Neural cell (in vitro differentiated cells): ENCODE results near the gene CC2D1A. TPM values are rescaled to one million over a fixed set of nuclear protein-coding genes. Genes with fewer than 3 reads are reported as not detected.

Experiments used
- H2AFZ ChIP-seq: fragments of 200-600, 300-800 bp; sonication (generic), shearing (Covaris generic); 2 replicates; pipeline ENCODE4 v1.6.0; 2014; ENCODE audit warnings: low read depth, mild to moderate bottlenecking, antibody characterized with exemption, low read length, moderate library complexity
- H3F3A ChIP-seq: fragments of 200-600 bp; shearing (Covaris generic); 2 replicates; pipeline ENCODE4 v1.6.1; 2016; ENCODE audit warnings: mild to moderate bottlenecking, moderate library complexity, mixed read lengths, antibody characterized with exemption, low read length; ENCODE audit not compliant: insufficient read depth, poor library complexity, severe bottlenecking
- H3K27ac ChIP-seq: fragments of 200-600, 300-800 bp; sonication (generic), shearing (Covaris generic); 2 replicates; pipeline ENCODE4 v1.5.1; 2014; ENCODE audit warnings: mild to moderate bottlenecking, low read length, moderate library complexity
- H3K27me3 ChIP-seq: fragments of 300-800, 200-600 bp; sonication (generic), shearing (Covaris generic); 2 replicates; pipeline ENCODE4 v1.6.0; 2014; ENCODE audit warnings: mild to moderate bottlenecking, low read depth, low read length, moderate library complexity; ENCODE audit not compliant: insufficient read depth
- H3K36me3 ChIP-seq: fragments of 300-800, 200-600 bp; sonication (generic), shearing (Covaris generic); 2 replicates; pipeline ENCODE4 v1.5.1; 2014; ENCODE audit warnings: mild to moderate bottlenecking, antibody characterized with exemption, low read length, moderate library complexity; ENCODE audit not compliant: insufficient read depth
- H3K4me2 ChIP-seq: fragments of 300-800, 200-600 bp; sonication (generic), shearing (Covaris generic); 2 replicates; pipeline ENCODE4 v1.6.0; 2014; ENCODE audit warnings: mild to moderate bottlenecking, low read length
- H3K4me3 ChIP-seq: fragments of 300-800, 200-600 bp; sonication (generic), shearing (Covaris generic); 2 replicates; pipeline ENCODE4 v1.5.1; 2014; ENCODE audit warnings: mild to moderate bottlenecking, low read length, moderate library complexity
- H3K79me2 ChIP-seq: fragments of 200-600 bp; shearing (Covaris generic); replicated peaks from 2 replicates; pipeline ENCODE4 v1.6.0; 2014; ENCODE audit warnings: mild to moderate bottlenecking, low read length, moderate library complexity; ENCODE audit not compliant: insufficient read depth
- H3K9ac ChIP-seq: fragments of 300-800, 200-600 bp; sonication (generic), shearing (Covaris generic); 2 replicates; pipeline ENCODE4 v1.6.1; 2016; ENCODE audit warnings: mild to moderate bottlenecking, low read length, mixed read lengths
- H3K9me2 ChIP-seq: fragments of 200-600 bp; shearing (Covaris generic); 2 replicates; pipeline ENCODE4 v1.6.1; 2016; ENCODE audit warnings: mild to moderate bottlenecking, low read length, mixed read lengths; ENCODE audit not compliant: insufficient read depth
- H3K9me3 ChIP-seq: fragments of 200-600, 300-800 bp; sonication (generic), shearing (Covaris generic); 2 replicates; pipeline ENCODE4 v1.6.1; 2016; ENCODE audit warnings: mild to moderate bottlenecking, mixed run types, low read length, moderate library complexity, mixed read lengths
- H4K20me1 ChIP-seq: fragments of 200-600 bp; shearing (Covaris generic); 2 replicates; pipeline ENCODE4 v1.6.1; 2016; ENCODE audit warnings: mild to moderate bottlenecking, mixed run types; ENCODE audit not compliant: insufficient read depth
- EP300 ChIP-seq: fragments of 450-650 bp; conservative IDR thresholded peaks from 2 replicates; pipeline ENCODE4 v1.6.1; 2014; ENCODE audit warnings: antibody characterized with exemption, mild to moderate bottlenecking, moderate library complexity; ENCODE audit not compliant: poor library complexity, severe bottlenecking
- EZH2 ChIP-seq: fragments of 200-600, 300-800 bp; shearing (Covaris generic), sonication (generic); IDR thresholded peaks from 2 replicates; pipeline ENCODE4 v1.6.1; 2014; ENCODE audit warnings: antibody characterized with exemption, low read length, borderline replicate concordance, mild to moderate bottlenecking; ENCODE audit not compliant: insufficient read depth, poor library complexity, severe bottlenecking
- MXI1 ChIP-seq: fragments of 450-650 bp; conservative IDR thresholded peaks from 2 replicates; pipeline ENCODE4 v1.6.1; 2014; ENCODE audit warnings: antibody characterized with exemption, mild to moderate bottlenecking; ENCODE audit not compliant: poor library complexity, severe bottlenecking
- POLR2AphosphoS5 ChIP-seq: IDR thresholded peaks from 2 replicates; pipeline ENCODE4 v1.6.1; 2012
- RAD21 ChIP-seq: fragments of 450-650 bp; conservative IDR thresholded peaks from 2 replicates; pipeline ENCODE4 v1.6.1; 2014; ENCODE audit warnings: antibody characterized with exemption, mild to moderate bottlenecking, moderate library complexity
- SMC3 ChIP-seq: fragments of 450-650 bp; conservative IDR thresholded peaks from 2 replicates; pipeline ENCODE4 v1.6.1; 2014; ENCODE audit warnings: antibody characterized with exemption, mild to moderate bottlenecking, moderate library complexity; ENCODE audit not compliant: poor library complexity
- TAF1 ChIP-seq: IDR thresholded peaks from 2 replicates; pipeline ENCODE4 v1.6.1; 2012; ENCODE audit warnings: low read depth
- polyA plus RNA-seq: library from polyadenylated mRNA; depleted of rRNA; stranded (reverse); fragments of >200 nt; gene quantifications from 2 replicates; pipeline ENCODE4 v1.2.3, GENCODE V29; 2014
- TF ChIP-seq, protein P1 (sequence below): IDR thresholded peaks from 2 replicates; pipeline ENCODE4 v1.6.1; 2012; ENCODE audit warnings: borderline replicate concordance
- TF ChIP-seq, protein P2 (sequence below): fragments of 450-650 bp; IDR thresholded peaks from 2 replicates; pipeline ENCODE4 v1.5.1; 2014; ENCODE audit warnings: antibody characterized with exemption, mild to moderate bottlenecking, moderate library complexity; ENCODE audit not compliant: poor library complexity, severe bottlenecking

CC2D1A gene
- polyA plus RNA-seq, 1 donor from 2014 or later = 24.5 TPM

DNA sequence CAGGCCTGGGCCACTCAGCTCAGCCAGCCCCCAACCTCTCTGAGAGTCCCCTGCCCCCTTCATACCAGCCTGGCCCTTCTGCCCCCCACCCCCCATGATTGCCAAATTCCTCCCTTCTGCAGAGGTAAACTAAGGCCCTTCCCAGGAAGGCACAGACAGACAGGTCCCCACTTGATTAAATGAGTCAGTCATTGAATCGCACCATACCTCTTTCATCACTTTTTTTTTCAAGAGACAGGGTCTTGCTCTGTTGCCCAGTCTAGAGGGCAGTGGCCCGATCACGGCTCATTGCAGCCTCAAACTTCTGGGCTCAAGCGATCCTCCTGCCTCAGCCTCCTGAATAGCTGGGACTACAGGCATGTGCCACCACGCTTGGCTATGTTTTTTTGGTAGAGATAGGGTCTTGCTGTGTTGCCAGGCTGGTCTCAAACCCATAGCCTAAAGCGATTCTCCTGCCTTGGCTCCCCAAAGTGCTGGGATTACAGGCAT, 26.2 kb downstream of the CC2D1A start:
- Histone ChIP-seq H3K27ac (no peak overlapping the region), H3K9me3 (no peaks in the 10 kb centered on the region), H2AFZ (no peak overlapping the region), H3K36me3 (no peaks in the 10 kb centered on the region), H3F3A (no peaks in the 10 kb centered on the region), H3K4me2 (no peak overlapping the region), H4K20me1 (no peaks in the 10 kb centered on the region), H3K4me3 (no peak overlapping the region), H3K9ac (no peak overlapping the region), H3K27me3 (no peaks in the 10 kb centered on the region), H3K79me2 (no peaks in the 10 kb centered on the region), H3K9me2 (no peaks in the 10 kb centered on the region)
- TF ChIP-seq, protein P1, sequence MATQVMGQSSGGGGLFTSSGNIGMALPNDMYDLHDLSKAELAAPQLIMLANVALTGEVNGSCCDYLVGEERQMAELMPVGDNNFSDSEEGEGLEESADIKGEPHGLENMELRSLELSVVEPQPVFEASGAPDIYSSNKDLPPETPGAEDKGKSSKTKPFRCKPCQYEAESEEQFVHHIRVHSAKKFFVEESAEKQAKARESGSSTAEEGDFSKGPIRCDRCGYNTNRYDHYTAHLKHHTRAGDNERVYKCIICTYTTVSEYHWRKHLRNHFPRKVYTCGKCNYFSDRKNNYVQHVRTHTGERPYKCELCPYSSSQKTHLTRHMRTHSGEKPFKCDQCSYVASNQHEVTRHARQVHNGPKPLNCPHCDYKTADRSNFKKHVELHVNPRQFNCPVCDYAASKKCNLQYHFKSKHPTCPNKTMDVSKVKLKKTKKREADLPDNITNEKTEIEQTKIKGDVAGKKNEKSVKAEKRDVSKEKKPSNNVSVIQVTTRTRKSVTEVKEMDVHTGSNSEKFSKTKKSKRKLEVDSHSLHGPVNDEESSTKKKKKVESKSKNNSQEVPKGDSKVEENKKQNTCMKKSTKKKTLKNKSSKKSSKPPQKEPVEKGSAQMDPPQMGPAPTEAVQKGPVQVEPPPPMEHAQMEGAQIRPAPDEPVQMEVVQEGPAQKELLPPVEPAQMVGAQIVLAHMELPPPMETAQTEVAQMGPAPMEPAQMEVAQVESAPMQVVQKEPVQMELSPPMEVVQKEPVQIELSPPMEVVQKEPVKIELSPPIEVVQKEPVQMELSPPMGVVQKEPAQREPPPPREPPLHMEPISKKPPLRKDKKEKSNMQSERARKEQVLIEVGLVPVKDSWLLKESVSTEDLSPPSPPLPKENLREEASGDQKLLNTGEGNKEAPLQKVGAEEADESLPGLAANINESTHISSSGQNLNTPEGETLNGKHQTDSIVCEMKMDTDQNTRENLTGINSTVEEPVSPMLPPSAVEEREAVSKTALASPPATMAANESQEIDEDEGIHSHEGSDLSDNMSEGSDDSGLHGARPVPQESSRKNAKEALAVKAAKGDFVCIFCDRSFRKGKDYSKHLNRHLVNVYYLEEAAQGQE = no peak
- TF ChIP-seq MXI1 = no peak
- no peak for TF ChIP-seq POLR2AphosphoS5
- TF ChIP-seq, protein P2, sequence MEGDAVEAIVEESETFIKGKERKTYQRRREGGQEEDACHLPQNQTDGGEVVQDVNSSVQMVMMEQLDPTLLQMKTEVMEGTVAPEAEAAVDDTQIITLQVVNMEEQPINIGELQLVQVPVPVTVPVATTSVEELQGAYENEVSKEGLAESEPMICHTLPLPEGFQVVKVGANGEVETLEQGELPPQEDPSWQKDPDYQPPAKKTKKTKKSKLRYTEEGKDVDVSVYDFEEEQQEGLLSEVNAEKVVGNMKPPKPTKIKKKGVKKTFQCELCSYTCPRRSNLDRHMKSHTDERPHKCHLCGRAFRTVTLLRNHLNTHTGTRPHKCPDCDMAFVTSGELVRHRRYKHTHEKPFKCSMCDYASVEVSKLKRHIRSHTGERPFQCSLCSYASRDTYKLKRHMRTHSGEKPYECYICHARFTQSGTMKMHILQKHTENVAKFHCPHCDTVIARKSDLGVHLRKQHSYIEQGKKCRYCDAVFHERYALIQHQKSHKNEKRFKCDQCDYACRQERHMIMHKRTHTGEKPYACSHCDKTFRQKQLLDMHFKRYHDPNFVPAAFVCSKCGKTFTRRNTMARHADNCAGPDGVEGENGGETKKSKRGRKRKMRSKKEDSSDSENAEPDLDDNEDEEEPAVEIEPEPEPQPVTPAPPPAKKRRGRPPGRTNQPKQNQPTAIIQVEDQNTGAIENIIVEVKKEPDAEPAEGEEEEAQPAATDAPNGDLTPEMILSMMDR = no peak
- TF ChIP-seq RAD21 = no peak
- no peak for TF ChIP-seq EZH2
- TF ChIP-seq EP300 = no peak
- no peak for TF ChIP-seq SMC3
- no peak for TF ChIP-seq TAF1

DNA sequence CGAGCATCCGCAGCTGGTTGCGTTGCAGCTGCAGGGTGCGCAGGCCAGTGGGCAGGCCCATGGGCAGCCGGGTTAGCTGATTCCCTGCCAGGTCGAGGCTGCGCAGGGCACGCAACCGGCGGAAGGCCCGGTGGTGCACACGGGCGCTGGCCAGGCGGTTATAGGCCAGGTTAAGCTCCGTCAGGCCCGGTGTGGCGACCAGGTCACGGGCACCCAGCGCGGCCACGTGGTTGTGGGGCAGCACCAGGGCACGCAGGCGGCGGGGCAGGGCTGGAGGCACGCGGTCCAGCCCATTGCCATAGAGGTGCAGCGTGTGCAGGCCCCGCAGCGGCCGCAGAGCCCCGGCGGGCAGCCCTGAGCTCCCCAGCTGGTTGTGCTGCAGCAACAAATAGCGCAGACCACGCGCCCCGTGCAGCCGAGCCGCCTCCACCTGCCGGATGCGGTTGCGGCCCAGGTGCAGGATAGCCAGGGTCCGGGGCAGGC, 27.0 kb downstream of the CC2D1A start:
- Histone ChIP-seq H2AFZ (no peak overlapping the region), H3K79me2 (no peaks in the 10 kb centered on the region), H3F3A (no peaks in the 10 kb centered on the region), H4K20me1 (no peaks in the 10 kb centered on the region), H3K4me3 (no peak overlapping the region), H3K9me3 (no peaks in the 10 kb centered on the region), H3K36me3 (no peaks in the 10 kb centered on the region), H3K9ac (no peak overlapping the region), H3K9me2 (no peaks in the 10 kb centered on the region), H3K4me2 (no peak overlapping the region), H3K27me3 (no peaks in the 10 kb centered on the region), H3K27ac (no peak overlapping the region)
- TF ChIP-seq TAF1 = no peak
- TF ChIP-seq MXI1 = no peak
- TF ChIP-seq EP300 = no peak
- TF ChIP-seq, protein P2 = no peak
- TF ChIP-seq, protein P1 = no peak
- no peak for TF ChIP-seq POLR2AphosphoS5
- no peak for TF ChIP-seq EZH2
- no peak for TF ChIP-seq SMC3
- TF ChIP-seq RAD21 = no peak
